Fibroblast of lung (primary cell): Measurements from ENCODE around the gene POLR3H. TPM values are rescaled to one million over a fixed set of nuclear protein-coding genes. Genes with fewer than 3 reads are reported as not detected.

ENCODE experiments used
- DNase-seq, 2 donors: peaks; one replicate each; pipeline versions ENCODE4 v3.0.0 to v3.0.0-alpha.2; 2010; ENCODE audit warnings: low read depth in 2 of 2
- H2AFZ ChIP-seq: 2 replicates; pipeline ENCODE4 v1.5.1; 2012; ENCODE audit warnings: low read length, control low read depth, inconsistent platforms
- H3K27ac ChIP-seq: 2 replicates; pipeline ENCODE4 v1.5.1; 2011; ENCODE audit warnings: low read length, control low read depth; ENCODE audit not compliant: insufficient read depth
- H3K27me3 ChIP-seq: 2 replicates; pipeline ENCODE4 v1.5.1; 2011; ENCODE audit warnings: mild to moderate bottlenecking, low read length; ENCODE audit not compliant: control insufficient read depth, insufficient read depth
- H3K36me3 ChIP-seq: 2 replicates; pipeline ENCODE4 v1.5.1; 2011; ENCODE audit warnings: low read length; ENCODE audit not compliant: control insufficient read depth, insufficient read depth
- H3K4me1 ChIP-seq: 2 replicates; pipeline ENCODE4 v1.5.1; 2011; ENCODE audit warnings: low read length; ENCODE audit not compliant: control insufficient read depth, insufficient read depth; ENCODE audit errors: extremely low read depth
- H3K4me2 ChIP-seq: 2 replicates; pipeline ENCODE4 v1.5.1; 2011; ENCODE audit warnings: low read length, control low read depth; ENCODE audit not compliant: insufficient read depth; ENCODE audit errors: extremely low read depth
- H3K4me3 ChIP-seq, 4 experiments: fragments of 200-600 bp in 1 of 4; sonication (generic) in 1 of 4; replicated peaks in 1 of 4; 2 replicates each; pipeline ENCODE4 v1.5.1; 2011 to 2016; ENCODE audit warnings: low read length in 4 of 4, low read depth in 3 of 4, mild to moderate bottlenecking in 3 of 4, control low read depth in 2 of 4, inconsistent platforms in 1 of 4, mixed read lengths in 1 of 4; ENCODE audit not compliant: insufficient read depth in 1 of 4; ENCODE audit errors: control extremely low read depth in 1 of 4
- H3K79me2 ChIP-seq: 2 replicates; pipeline ENCODE4 v1.5.1; 2012; ENCODE audit warnings: mild to moderate bottlenecking, low read length, inconsistent platforms; ENCODE audit not compliant: control insufficient read depth, insufficient read depth
- H3K9ac ChIP-seq: 2 replicates; pipeline ENCODE4 v1.5.1; 2011; ENCODE audit warnings: mild to moderate bottlenecking, low read length, control low read depth; ENCODE audit not compliant: insufficient read depth
- H3K9me3 ChIP-seq: 2 replicates; pipeline ENCODE4 v1.5.1; 2012; ENCODE audit warnings: low read depth, low read length; ENCODE audit not compliant: control insufficient read depth, insufficient read depth
- H4K20me1 ChIP-seq: 2 replicates; pipeline ENCODE4 v1.5.1; 2011; ENCODE audit warnings: low read length; ENCODE audit not compliant: control insufficient read depth, insufficient read depth; ENCODE audit errors: extremely low read depth
- EZH2 ChIP-seq: IDR thresholded peaks from 2 replicates; pipeline ENCODE4 v1.5.1; 2012; ENCODE audit warnings: low read length, control low read depth, mild to moderate bottlenecking; ENCODE audit errors: missing control alignments
- polyA plus RNA-seq, 2 donors: library from polyadenylated mRNA; depleted of rRNA in 1 of 2; stranded (reverse) in 1 of 2; unstranded in 1 of 2; fragments of >200 nt; gene quantifications; 2 replicates each; pipeline ENCODE4 v1.2.1, GENCODE V29; 2011 to 2012; ENCODE audit warnings: missing spikeins in 1 of 2
- total RNA-seq: library from RNA; depleted of rRNA; stranded (reverse); fragments of >200 nt; gene quantifications from 2 replicates; pipeline ENCODE4 v1.2.1, GENCODE V29; 2014
- TF ChIP-seq, protein P1 (sequence below), 2 donors: IDR thresholded peaks in 1 of 2; conservative IDR thresholded peaks in 1 of 2; 1 replicate in 1 of 2; 2 replicates in 1 of 2; pipeline ENCODE4 v1.5.1; 2011 to 2012; ENCODE audit warnings: low read length in 2 of 2, control low read depth in 1 of 2, inconsistent platforms in 1 of 2, low read depth in 1 of 2, mild to moderate bottlenecking in 1 of 2

The POLR3H gene
- total and polyA plus RNA-seq, 2 donors (not counting 1 experiment from before 2014, with no cell fraction given) = 19.7 to 42.6 TPM

DNA sequence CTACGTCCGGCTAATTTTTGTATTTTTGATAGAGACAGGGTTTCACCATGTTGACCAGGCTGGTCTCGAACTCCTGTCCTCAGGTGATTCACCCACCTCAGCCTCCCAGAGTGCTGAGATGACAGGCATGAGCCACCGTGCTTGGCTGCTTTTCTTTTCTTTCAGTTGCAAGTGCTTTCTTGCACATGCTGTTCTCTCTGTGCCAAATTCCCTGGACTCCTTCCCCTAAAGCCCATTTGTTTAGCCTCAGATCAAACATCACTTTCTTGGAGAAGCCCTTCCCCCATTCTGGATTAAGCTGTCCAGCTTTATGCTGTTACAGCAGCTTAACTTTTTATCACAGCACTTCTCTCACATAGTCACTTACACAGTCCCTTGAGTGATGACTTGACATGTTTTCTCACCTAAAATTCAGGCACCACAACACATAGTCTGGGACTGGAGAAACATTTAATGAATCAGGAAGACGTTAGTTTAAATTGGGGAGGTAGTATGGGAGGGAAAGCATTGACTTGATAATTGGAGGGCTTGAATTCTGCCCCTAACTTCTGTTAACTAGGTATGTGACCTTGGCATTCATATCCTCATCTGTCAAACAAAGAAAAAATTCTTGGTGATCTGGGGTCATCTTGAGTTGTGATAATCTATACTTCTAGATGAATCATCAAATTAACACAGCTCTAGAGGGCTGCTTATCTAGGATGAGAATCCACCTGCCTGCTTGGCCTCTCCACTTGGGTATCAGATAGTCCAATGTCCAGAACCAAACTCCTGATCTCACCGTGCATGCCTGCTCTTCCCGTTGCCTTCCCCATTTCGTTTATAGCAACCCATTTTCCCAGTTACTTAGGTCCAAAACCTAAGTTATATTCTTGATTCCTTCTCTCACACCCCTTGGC lies 57.0 kb downstream of the POLR3H start:
- H3K4me1 ChIP-seq = peaks cover 14% of the 10 kb centered on the region
- no peaks in the 10 kb centered on the region for H4K20me1 ChIP-seq
- H3K27ac ChIP-seq = no peak overlapping the region
- TF ChIP-seq, protein P1, sequence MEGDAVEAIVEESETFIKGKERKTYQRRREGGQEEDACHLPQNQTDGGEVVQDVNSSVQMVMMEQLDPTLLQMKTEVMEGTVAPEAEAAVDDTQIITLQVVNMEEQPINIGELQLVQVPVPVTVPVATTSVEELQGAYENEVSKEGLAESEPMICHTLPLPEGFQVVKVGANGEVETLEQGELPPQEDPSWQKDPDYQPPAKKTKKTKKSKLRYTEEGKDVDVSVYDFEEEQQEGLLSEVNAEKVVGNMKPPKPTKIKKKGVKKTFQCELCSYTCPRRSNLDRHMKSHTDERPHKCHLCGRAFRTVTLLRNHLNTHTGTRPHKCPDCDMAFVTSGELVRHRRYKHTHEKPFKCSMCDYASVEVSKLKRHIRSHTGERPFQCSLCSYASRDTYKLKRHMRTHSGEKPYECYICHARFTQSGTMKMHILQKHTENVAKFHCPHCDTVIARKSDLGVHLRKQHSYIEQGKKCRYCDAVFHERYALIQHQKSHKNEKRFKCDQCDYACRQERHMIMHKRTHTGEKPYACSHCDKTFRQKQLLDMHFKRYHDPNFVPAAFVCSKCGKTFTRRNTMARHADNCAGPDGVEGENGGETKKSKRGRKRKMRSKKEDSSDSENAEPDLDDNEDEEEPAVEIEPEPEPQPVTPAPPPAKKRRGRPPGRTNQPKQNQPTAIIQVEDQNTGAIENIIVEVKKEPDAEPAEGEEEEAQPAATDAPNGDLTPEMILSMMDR (conservative IDR thresholded peaks at IDR 0.05 in 1 of 2, IDR thresholded peaks at IDR 0.05 in 1 of 2; ENCODE audit: low read depth in 1 of 2, low read length in 2 of 2) = no peak
- TF ChIP-seq EZH2 = no peak
- no peaks in the 10 kb centered on the region for H3K9me3 ChIP-seq
- peak; percentile 14 to 85 for DNase-seq
- H3K79me2 ChIP-seq = peaks cover 33% of the 10 kb centered on the region
- H3K36me3 ChIP-seq = no peaks in the 10 kb centered on the region
- H3K4me2 ChIP-seq = no peak overlapping the region
- no peaks in the 10 kb centered on the region for H3K27me3 ChIP-seq
- no peak overlapping the region for H3K4me3 ChIP-seq
- H2AFZ ChIP-seq = no peak overlapping the region
- no peak overlapping the region for H3K9ac ChIP-seq

DNA sequence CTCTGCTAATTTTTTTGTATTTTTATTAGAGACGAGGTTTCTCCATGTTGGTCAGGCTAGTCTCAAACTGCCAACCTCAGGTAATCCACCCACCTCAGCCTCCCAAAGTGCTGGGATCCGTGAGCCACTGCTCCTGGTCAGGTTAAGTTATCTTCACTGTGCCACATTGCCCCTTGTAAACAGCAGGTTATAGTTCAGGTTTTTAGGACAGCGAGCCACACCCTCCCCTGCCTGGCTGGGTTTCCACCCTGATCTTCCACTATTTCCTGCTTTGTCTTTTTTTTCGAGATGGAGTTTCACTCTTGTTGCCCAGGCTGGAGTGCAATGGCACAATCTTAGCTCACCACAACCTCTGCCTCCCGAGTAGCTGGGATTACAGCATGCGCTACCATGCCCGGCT lies 59.2 kb downstream of the POLR3H start:
- Histone ChIP-seq H3K9ac (no peak overlapping the region), H3K36me3 (no peaks in the 10 kb centered on the region), H2AFZ (no peak overlapping the region), H3K9me3 (no peaks in the 10 kb centered on the region), H3K27me3 (no peaks in the 10 kb centered on the region), H3K4me1 (peaks cover 37% of the 10 kb centered on the region), H3K79me2 (peaks cover 49% of the 10 kb centered on the region), H3K27ac (no peak overlapping the region), H4K20me1 (no peaks in the 10 kb centered on the region), H3K4me3 (no peak overlapping the region), H3K4me2 (no peak overlapping the region)
- DNase-seq = no peak
- TF ChIP-seq, protein P1 (conservative IDR thresholded peaks at IDR 0.05 in 1 of 2, IDR thresholded peaks at IDR 0.05 in 1 of 2; ENCODE audit: low read depth in 1 of 2, low read length in 2 of 2) = no peak
- no peak for TF ChIP-seq EZH2

DNA sequence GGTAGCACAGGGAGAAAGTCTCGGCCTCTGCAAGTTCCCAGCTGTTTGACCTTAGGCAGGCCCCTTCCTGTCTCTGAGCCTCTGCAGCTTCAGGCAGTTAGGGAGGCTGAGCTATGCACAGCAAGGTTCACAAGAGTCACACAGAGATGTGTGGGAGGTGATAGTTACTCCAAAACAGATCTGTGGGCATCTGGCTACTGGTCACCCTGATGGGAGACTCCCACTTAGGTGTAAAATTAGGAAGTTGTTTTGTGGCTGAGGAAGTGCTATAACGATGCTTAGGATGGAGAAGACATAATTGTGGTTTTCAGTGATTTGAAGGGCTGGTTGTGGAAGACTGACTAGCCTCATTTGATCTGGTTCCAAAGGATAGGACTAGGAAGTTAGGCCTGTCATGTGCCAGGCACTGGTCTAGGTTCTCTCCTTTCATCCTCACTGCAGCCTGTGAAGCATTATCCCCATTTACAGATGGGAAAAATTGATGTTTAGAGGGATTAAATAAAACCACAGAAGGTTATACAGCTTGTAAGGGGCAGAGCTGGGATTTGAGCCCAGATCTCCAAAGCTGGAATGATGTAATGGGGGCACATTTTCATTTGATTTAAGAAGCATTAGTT lies 61.8 kb downstream of the POLR3H start:
- Histone ChIP-seq H3K27me3 (no peaks in the 10 kb centered on the region), H3K4me2 (peak overlapping the region; percentile 4), H4K20me1 (no peaks in the 10 kb centered on the region), H3K36me3 (no peaks in the 10 kb centered on the region), H3K4me1 (peaks cover 47% of the 10 kb centered on the region), H3K4me3 (no peak overlapping the region), H2AFZ (no peak overlapping the region), H3K79me2 (peaks cover 49% of the 10 kb centered on the region), H3K9ac (no peak overlapping the region), H3K27ac (peak overlapping the region; percentile 69), H3K9me3 (no peaks in the 10 kb centered on the region)
- peak; percentile 58 to 62 for DNase-seq
- TF ChIP-seq EZH2 = no peak
- TF ChIP-seq, protein P1 (conservative IDR thresholded peaks at IDR 0.05 in 1 of 2, IDR thresholded peaks at IDR 0.05 in 1 of 2; ENCODE audit: low read depth in 1 of 2, low read length in 2 of 2) = no peak
